Activated CD8-positive, alpha-beta T cell treated with anti-CD3 and anti-CD28 coated beads, Interleukin-2, amount 10 ng/mL, durations not matched to agents 7 days and 5 days (primary cell): ENCODE data around the gene PCDH15. TPM values are rescaled to one million over a fixed set of nuclear protein-coding genes. Genes with fewer than 3 reads are reported as not detected.

ENCODE experiments used
- ATAC-seq: fragments of 150-1000 bp; cut with Tn5 transposase; one replicate; pipeline ENCODE4 v1.10.0; 2021; ENCODE audit warnings: moderate library complexity
- CTCF ChIA-PET: fragments of 350-600 bp; sonication (Branson Sonifier 250); formaldehyde crosslinking; loops from one replicate; lab custom pipeline; 2021; ENCODE audit warnings: antibody characterized with exemption; lab: Charles Lee
- POLR2A ChIA-PET: fragments of 350-600 bp; sonication (Branson Sonifier 250); formaldehyde crosslinking; loops from one replicate; lab custom pipeline; 2021; ENCODE audit warnings: antibody characterized with exemption; lab: Charles Lee
- DNase-seq: peaks from one replicate; pipeline ENCODE4 v3.0.0-alpha.2; 2020
- H3K27ac Mint-ChIP-seq: one replicate; pipeline ENCODE4 v1.8.0; 2021; ENCODE audit warnings: mild to moderate bottlenecking, mixed read lengths
- H3K27me3 Mint-ChIP-seq: one replicate; pipeline ENCODE4 v1.8.0; 2021; ENCODE audit warnings: low read depth, mixed read lengths
- H3K36me3 Mint-ChIP-seq: one replicate; pipeline ENCODE4 v1.8.0; 2021; ENCODE audit warnings: low read depth, mixed read lengths
- H3K4me1 Mint-ChIP-seq: one replicate; pipeline ENCODE4 v1.8.0; 2021; ENCODE audit warnings: low read depth, mixed read lengths
- H3K4me3 Mint-ChIP-seq: one replicate; pipeline ENCODE4 v1.8.0; 2021; ENCODE audit warnings: mild to moderate bottlenecking, mixed read lengths
- H3K9me3 Mint-ChIP-seq: one replicate; pipeline ENCODE4 v1.8.0; 2022; ENCODE audit warnings: mixed read lengths; ENCODE audit not compliant: insufficient read depth
- total RNA-seq, 2 experiments: library from RNA; stranded (reverse); gene quantifications; one replicate each; pipeline ENCODE4 v1.2.3, GENCODE V29; 2021

Gene PCDH15
- total RNA-seq, 2 experiments from 2014 or later: not detected

GRCh38 chr10:53886325-53887300 lies 914.4 kb downstream of the PCDH15 start:
- ChIA-PET CTCF (no interaction called here), POLR2A (no interaction called here)
- no peak for ATAC-seq
- peaks cover 5% of the 10 kb centered on the region for H3K9me3 Mint-ChIP-seq
- H3K4me1 Mint-ChIP-seq: no peaks in the 10 kb centered on the region
- H3K36me3 Mint-ChIP-seq: no peaks in the 10 kb centered on the region
- no peak overlapping the region for H3K4me3 Mint-ChIP-seq
- no peak for DNase-seq
- H3K27me3 Mint-ChIP-seq: no peaks in the 10 kb centered on the region
- H3K27ac Mint-ChIP-seq: no peak overlapping the region

GRCh38 chr10:53864846-53865245 lies 936.2 kb downstream of the PCDH15 start:
- H3K4me3 Mint-ChIP-seq: no peak overlapping the region
- no peak for ATAC-seq

GRCh38 chr10:53852450-53853175 lies 948.4 kb downstream of the PCDH15 start:
- ChIA-PET POLR2A (no interaction called here), CTCF (no interaction called here)
- no peak overlapping the region for H3K27ac Mint-ChIP-seq
- H3K9me3 Mint-ChIP-seq: no peaks in the 10 kb centered on the region
- H3K4me3 Mint-ChIP-seq: no peak overlapping the region
- no peaks in the 10 kb centered on the region for H3K27me3 Mint-ChIP-seq
- ATAC-seq: no peak
- H3K36me3 Mint-ChIP-seq: no peaks in the 10 kb centered on the region
- DNase-seq: no peak
- no peaks in the 10 kb centered on the region for H3K4me1 Mint-ChIP-seq

More at GRCh38 chr10:53864846-53865245, 936.2 kb downstream of the PCDH15 start:
- H3K4me1 Mint-ChIP-seq: no peaks in the 10 kb centered on the region
- H3K27ac Mint-ChIP-seq: no peak overlapping the region
- no peaks in the 10 kb centered on the region for H3K9me3 Mint-ChIP-seq
- no peaks in the 10 kb centered on the region for H3K27me3 Mint-ChIP-seq
- DNase-seq: no peak
- POLR2A ChIA-PET: interaction anchor here (0.6 kb wide), 1 partner anchor 13 kb away, joined by 3 read pairs; no protein-coding TSS in a partner anchor
- H3K36me3 Mint-ChIP-seq: no peaks in the 10 kb centered on the region
- CTCF ChIA-PET: no interaction called here

DNA sequence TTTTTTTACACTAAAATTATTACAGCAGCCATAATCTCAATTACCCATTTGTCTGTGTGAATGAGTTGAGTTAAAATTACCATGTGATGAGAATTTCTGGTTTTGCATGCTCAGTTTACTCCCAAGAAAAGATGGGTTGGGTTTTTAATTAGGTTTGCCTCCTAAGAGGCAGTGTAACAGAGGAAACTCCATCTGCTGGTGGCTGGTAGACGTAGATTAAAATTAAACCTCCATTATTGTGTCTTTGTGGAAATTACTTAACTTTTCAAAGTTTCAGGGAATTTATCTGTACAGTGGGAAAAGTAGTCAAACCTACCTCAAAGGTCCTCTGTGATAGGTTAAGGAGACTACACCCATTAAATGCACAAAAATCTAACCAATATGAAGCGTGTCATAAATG lies 954.2 kb downstream of the PCDH15 start:
- ChIA-PET POLR2A (no interaction called here), CTCF (no interaction called here)
- DNase-seq (no peak), ATAC-seq (no peak)
- no peak overlapping the region for H3K4me3 Mint-ChIP-seq
- no peaks in the 10 kb centered on the region for H3K4me1 Mint-ChIP-seq
- H3K36me3 Mint-ChIP-seq: no peaks in the 10 kb centered on the region
- no peak overlapping the region for H3K27ac Mint-ChIP-seq
- peaks cover 4% of the 10 kb centered on the region for H3K9me3 Mint-ChIP-seq
- H3K27me3 Mint-ChIP-seq: no peaks in the 10 kb centered on the region

GRCh38 chr10:53843736-53844362 lies 957.2 kb downstream of the PCDH15 start:
- CTCF ChIA-PET: no interaction called here
- no peak for ATAC-seq
- H3K4me3 Mint-ChIP-seq: no peak overlapping the region

DNA sequence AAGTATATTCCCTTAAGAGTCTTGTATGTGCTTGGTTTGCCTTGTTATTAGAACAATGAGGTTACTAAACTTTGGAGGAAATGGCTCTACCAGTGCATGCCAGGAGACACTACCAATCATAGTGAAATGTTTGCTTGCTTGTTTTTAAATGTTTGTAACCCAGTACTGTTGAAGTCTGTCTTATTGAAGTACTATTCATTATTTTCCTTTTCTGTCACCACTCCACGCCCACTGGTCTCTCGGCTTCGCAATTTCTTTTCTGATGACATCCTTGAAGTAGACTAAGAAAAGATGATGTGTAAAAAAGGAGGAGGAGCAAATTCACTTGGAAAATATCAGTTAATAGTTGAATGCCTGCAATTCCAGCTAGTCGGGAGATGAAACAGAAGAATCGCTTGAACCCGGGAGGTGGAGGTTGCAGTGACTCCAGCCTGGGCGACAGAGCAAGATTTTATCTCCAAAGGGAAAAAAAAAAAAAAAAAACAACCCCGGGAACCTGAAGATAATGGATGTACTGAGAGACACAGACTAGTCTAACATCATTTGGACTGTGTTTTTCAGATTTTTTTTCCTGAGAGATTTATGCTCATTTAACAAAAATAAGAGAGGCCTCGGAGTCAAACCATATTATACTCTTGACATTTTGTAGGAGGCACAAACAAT lies 959.4 kb downstream of the PCDH15 start:
- peaks cover 4% of the 10 kb centered on the region for H3K9me3 Mint-ChIP-seq
- H3K36me3 Mint-ChIP-seq: no peaks in the 10 kb centered on the region
- DNase-seq (no peak), ATAC-seq (no peak)
- ChIA-PET CTCF (no interaction called here), POLR2A (no interaction called here)
- no peak overlapping the region for H3K27ac Mint-ChIP-seq
- H3K27me3 Mint-ChIP-seq: no peaks in the 10 kb centered on the region
- H3K4me3 Mint-ChIP-seq: no peak overlapping the region
- H3K4me1 Mint-ChIP-seq: no peaks in the 10 kb centered on the region

More at GRCh38 chr10:53843736-53844362, 957.2 kb downstream of the PCDH15 start:
- Mint-ChIP-seq H3K36me3 (no peaks in the 10 kb centered on the region), H3K27me3 (no peaks in the 10 kb centered on the region), H3K4me1 (no peaks in the 10 kb centered on the region), H3K27ac (no peak overlapping the region), H3K9me3 (peaks cover 4% of the 10 kb centered on the region)
- DNase-seq: no peak
- POLR2A ChIA-PET: no interaction called here

DNA sequence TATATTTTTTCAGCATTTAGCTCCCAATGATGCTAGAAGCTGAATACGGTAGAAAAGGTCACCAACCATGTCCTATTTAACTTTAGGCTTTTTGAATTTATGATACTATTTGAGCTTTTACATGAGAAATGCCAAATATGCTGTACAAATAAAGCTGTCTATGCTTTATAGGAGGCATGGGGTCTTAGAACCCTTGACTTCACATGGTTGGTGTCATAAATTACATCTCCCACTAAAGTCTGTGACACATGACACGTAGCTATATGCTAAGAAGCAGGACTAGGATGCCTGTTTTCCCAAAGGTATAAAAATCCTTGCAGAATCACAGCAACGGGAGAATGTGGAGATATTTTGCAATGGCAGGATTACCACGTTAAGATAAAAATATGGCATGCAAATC lies 960.4 kb downstream of the PCDH15 start:
- no peaks in the 10 kb centered on the region for H3K27me3 Mint-ChIP-seq
- no peaks in the 10 kb centered on the region for H3K4me1 Mint-ChIP-seq
- CTCF ChIA-PET: no interaction called here
- no peaks in the 10 kb centered on the region for H3K36me3 Mint-ChIP-seq
- no peak overlapping the region for H3K27ac Mint-ChIP-seq
- ATAC-seq (no peak), DNase-seq (no peak)
- H3K9me3 Mint-ChIP-seq: peaks cover 7% of the 10 kb centered on the region
- no peak overlapping the region for H3K4me3 Mint-ChIP-seq
- POLR2A ChIA-PET: no interaction called here

DNA sequence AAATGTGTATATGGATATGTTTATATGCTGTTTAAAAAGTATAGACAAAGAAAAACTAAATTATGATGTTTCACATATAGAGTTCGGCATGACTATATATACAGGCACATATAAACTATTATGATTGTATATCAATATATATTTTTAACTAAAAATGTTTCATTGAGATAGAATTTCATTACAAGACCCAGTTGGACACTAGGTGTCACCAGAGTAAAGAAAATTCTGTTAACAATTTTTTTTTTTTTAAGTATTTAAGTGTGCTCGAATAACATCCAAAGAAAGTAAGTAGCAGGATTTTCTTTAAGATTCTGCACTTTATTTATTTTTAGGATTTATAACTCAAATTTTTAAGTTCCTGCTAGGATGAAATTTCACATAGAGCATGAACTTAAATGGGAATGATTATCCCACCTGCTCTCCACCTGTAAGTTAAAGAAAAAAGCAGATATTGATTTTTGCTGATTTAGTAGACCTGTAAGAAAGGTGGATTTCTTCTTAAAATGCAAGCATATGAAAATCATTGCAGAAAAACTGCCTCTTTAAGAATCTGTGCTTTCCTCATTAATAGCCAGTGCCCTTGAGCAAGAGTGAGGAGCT lies 961.5 kb downstream of the PCDH15 start:
- ATAC-seq (no peak), DNase-seq (no peak)
- H3K4me3 Mint-ChIP-seq: no peak overlapping the region
- ChIA-PET CTCF (no interaction called here), POLR2A (no interaction called here)
- no peaks in the 10 kb centered on the region for H3K36me3 Mint-ChIP-seq
- H3K27ac Mint-ChIP-seq: no peak overlapping the region
- H3K4me1 Mint-ChIP-seq: no peaks in the 10 kb centered on the region
- H3K27me3 Mint-ChIP-seq: no peaks in the 10 kb centered on the region
- H3K9me3 Mint-ChIP-seq: peaks cover 7% of the 10 kb centered on the region

DNA sequence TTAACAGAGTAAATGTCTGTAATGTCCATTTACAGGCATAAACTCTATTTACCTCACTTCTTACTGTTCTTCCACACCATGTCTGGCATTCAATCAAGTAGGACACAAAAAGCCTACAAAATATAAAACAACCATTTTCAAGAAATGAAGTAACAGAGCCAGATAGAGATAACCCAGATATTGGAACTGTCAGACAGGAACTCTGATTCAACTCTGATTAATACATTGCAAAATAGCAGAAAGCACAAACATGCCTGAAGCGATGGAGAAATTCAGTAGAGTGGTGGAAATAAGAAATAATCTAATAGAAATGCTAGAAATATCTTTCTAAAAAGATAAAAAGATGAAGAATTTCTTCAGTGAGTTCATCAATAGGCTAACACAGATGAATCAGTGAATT lies 964.4 kb downstream of the PCDH15 start:
- ChIA-PET POLR2A (no interaction called here), CTCF (no interaction called here)
- Mint-ChIP-seq H3K4me1 (no peaks in the 10 kb centered on the region), H3K9me3 (peaks cover 3% of the 10 kb centered on the region), H3K27ac (no peak overlapping the region), H3K4me3 (no peak overlapping the region), H3K27me3 (no peaks in the 10 kb centered on the region), H3K36me3 (no peaks in the 10 kb centered on the region)
- no peak for ATAC-seq
- no peak for DNase-seq

DNA sequence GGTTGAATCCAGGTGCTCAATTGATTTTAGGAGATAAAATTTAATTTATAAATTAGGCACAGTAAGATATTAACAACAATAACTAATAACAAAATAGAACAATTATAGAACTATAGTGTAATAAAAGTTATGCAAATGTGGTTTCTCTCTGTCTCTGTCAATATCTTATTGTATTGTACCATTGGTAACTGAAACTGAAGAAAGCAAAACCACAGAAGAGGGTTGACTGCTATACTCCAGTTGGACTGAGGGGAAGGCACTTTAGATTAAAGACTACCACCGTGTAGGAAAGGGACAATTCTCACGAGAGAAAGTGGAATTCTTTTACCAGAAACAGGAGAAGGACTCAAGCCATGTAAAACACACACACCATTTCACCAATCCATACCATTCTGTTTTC lies 967.1 kb downstream of the PCDH15 start:
- Mint-ChIP-seq H3K36me3 (no peaks in the 10 kb centered on the region), H3K4me1 (no peaks in the 10 kb centered on the region), H3K27me3 (no peaks in the 10 kb centered on the region), H3K4me3 (no peak overlapping the region), H3K27ac (no peak overlapping the region), H3K9me3 (peaks cover 3% of the 10 kb centered on the region)
- ChIA-PET POLR2A (no interaction called here), CTCF (no interaction called here)
- no peak for DNase-seq
- ATAC-seq: no peak

DNA sequence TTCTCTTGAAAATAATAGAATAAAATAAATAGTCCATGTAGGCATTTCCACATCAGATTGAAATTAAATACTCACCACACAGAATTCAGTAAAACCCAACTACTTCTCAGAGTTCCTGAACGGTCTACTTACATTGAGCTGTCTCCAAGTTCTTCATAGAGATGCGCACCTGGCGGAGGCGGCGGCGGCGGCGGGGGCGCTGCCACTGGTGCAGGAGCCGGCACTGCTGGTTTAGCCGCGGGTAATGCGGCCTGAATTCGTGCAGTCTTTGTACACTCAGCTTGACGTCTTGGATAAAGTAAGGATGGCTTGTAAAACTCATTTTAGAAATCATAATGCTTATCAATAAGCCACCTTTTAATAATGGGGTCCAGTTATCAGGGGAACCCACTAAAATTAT lies 973.8 kb downstream of the PCDH15 start:
- H3K36me3 Mint-ChIP-seq: no peaks in the 10 kb centered on the region
- ChIA-PET CTCF (no interaction called here), POLR2A (no interaction called here)
- no peak overlapping the region for H3K27ac Mint-ChIP-seq
- no peaks in the 10 kb centered on the region for H3K4me1 Mint-ChIP-seq
- no peaks in the 10 kb centered on the region for H3K27me3 Mint-ChIP-seq
- no peak overlapping the region for H3K4me3 Mint-ChIP-seq
- ATAC-seq (no peak), DNase-seq (no peak)
- peaks cover 3% of the 10 kb centered on the region for H3K9me3 Mint-ChIP-seq
